Esophagus muscularis mucosa (tissue), 4 donors: ENCODE data around the gene PTBP2. TPM values are rescaled to one million over a fixed set of nuclear protein-coding genes. Genes with fewer than 3 reads are reported as not detected.

Experiments
- DNase-seq: peaks from one replicate; pipeline ENCODE4 v3.0.0-alpha.2; 2017; ENCODE audit errors: extremely low spot score
- H3K27ac ChIP-seq, 4 donors: fragments of 200-600 bp; sonication (generic); replicated peaks in 1 of 4; 1 replicate in 3 of 4; 2 replicates in 1 of 4; pipeline ENCODE4 v1.5.1; 2016 to 2019; ENCODE audit warnings: mild to moderate bottlenecking in 1 of 4
- H3K27me3 ChIP-seq, 4 donors: fragments of 200-600 bp; sonication (generic); one replicate each; pipeline versions ENCODE4 v1.5.1 to v1.6.0; 2016 to 2019
- H3K36me3 ChIP-seq, 4 donors: fragments of 200-600 bp; sonication (generic); one replicate each; pipeline ENCODE4 v1.5.1; 2016 to 2019
- H3K4me1 ChIP-seq, 4 donors: fragments of 200-600 bp; sonication (generic); one replicate each; pipeline ENCODE4 v1.5.1; 2016 to 2019
- H3K4me3 ChIP-seq, 4 donors: fragments of 200-600 bp; sonication (generic); 1 replicate in 2 of 4; 2 replicates in 2 of 4; pipeline ENCODE4 v1.5.1; 2016 to 2019; ENCODE audit warnings: mild to moderate bottlenecking in 4 of 4, moderate library complexity in 1 of 4
- H3K9me3 ChIP-seq, 4 donors: fragments of 200-600 bp; sonication (generic); 1 replicate in 3 of 4; 2 replicates in 1 of 4; pipeline ENCODE4 v1.5.1; 2016 to 2019
- CTCF ChIP-seq, 3 experiments: fragments of 200-600 bp in 2 of 3; fragments of 450-650 bp in 1 of 3; sonication (generic) in 2 of 3; IDR thresholded peaks; one replicate each; pipeline ENCODE4 v1.5.1; 2017 to 2019; ENCODE audit warnings: antibody characterized with exemption in 3 of 3, mild to moderate bottlenecking in 2 of 3, moderate library complexity in 1 of 3
- EP300 ChIP-seq: sonication (generic); formaldehyde crosslinking; IDR thresholded peaks from one replicate; pipeline ENCODE4 v1.6.1; 2017; ENCODE audit warnings: antibody characterized with exemption
- POLR2A ChIP-seq: fragments of 450-650 bp; IDR thresholded peaks from one replicate; pipeline ENCODE4 v1.6.1; 2017; ENCODE audit warnings: antibody characterized with exemption, moderate library complexity, mild to moderate bottlenecking, low read depth
- POLR2AphosphoS5 ChIP-seq, 2 donors: sonication (generic); formaldehyde crosslinking; IDR thresholded peaks; one replicate each; pipeline ENCODE4 v1.6.1; 2017; ENCODE audit warnings: antibody characterized with exemption in 2 of 2
- WGBS: methylation state at CpG from one replicate; pipeline ENCODE4 v1.1.5; 2018; 5-methylcytosine and 5-hydroxymethylcytosine counted together
- intact Hi-C: fragments of 100-400 bp; cut with DNase I; formaldehyde crosslinking; loops from one replicate; pipeline ENCODE4 v1.15.1; 2023
- total RNA-seq, 4 donors: library from RNA; depleted of rRNA; stranded (reverse); fragments of >200 nt; gene quantifications; one replicate each; pipeline versions ENCODE4 v1.1.0 to v1.2.1, GENCODE V29; 2016

PTBP2 gene
- total RNA-seq, 4 donors from 2014 or later: 66.9 to 111 (median 82.8) TPM

- H3K9me3 ChIP-seq: no peaks in the 10 kb centered on the region
- intact Hi-C loops: no loop called here
- H3K36me3 ChIP-seq: peaks cover 0 to 33% (median 5%) of the 10 kb centered on the region in 4 donors
- WGBS: 95% methylated on average over 3 of the region's 3 CpGs
- no peak overlapping the region for H3K4me3 ChIP-seq
- H3K27ac ChIP-seq: no peak overlapping the region
- peaks cover 15 to 59% (median 54%) of the 10 kb centered on the region in 4 donors for H3K4me1 ChIP-seq
- DNase-seq: no peak
- no peaks in the 10 kb centered on the region for H3K27me3 ChIP-seq
- TF ChIP-seq POLR2A: no peak
- TF ChIP-seq CTCF (IDR thresholded peaks at IDR 0.05): no peak
- no peak for TF ChIP-seq EP300
Measured at GRCh38 chr1:96727860-96728259, 6.3 kb downstream of the PTBP2 start.

GRCh38 chr1:96730574-96731298 is 9.2 kb downstream of the PTBP2 start:
- H3K9me3 ChIP-seq: no peaks in the 10 kb centered on the region
- no peaks in the 10 kb centered on the region for H3K27me3 ChIP-seq
- TF ChIP-seq POLR2AphosphoS5 (IDR thresholded peaks at IDR 0.05): no peak
- no peak for TF ChIP-seq EP300
- TF ChIP-seq CTCF (IDR thresholded peaks at IDR 0.05): no peak
- no peak for TF ChIP-seq POLR2A
- WGBS: 91% methylated on average over 4 of the region's 4 CpGs
- H3K36me3 ChIP-seq: peaks cover 0 to 28% (median 0%) of the 10 kb centered on the region in 4 donors
- intact Hi-C loops: no loop called here
- DNase-seq: no peak
- H3K27ac ChIP-seq: no peak overlapping the region
- H3K4me1 ChIP-seq: peaks cover 12 to 50% (median 39%) of the 10 kb centered on the region in 4 donors
- no peak overlapping the region for H3K4me3 ChIP-seq

GRCh38 chr1:96741335-96741734 is 19.8 kb downstream of the PTBP2 start:
- 90% methylated on average over 5 of the region's 5 CpGs for WGBS
- no peak for DNase-seq
- TF ChIP-seq CTCF (IDR thresholded peaks at IDR 0.05) (no peak), EP300 (no peak), POLR2A (no peak), POLR2AphosphoS5 (IDR thresholded peaks at IDR 0.05) (no peak)
- Histone ChIP-seq H3K27ac (no peak overlapping the region), H3K9me3 (no peaks in the 10 kb centered on the region), H3K27me3 (no peaks in the 10 kb centered on the region), H3K4me1 (peaks cover 6 to 37% (median 24%) of the 10 kb centered on the region in 4 donors), H3K4me3 (no peak overlapping the region), H3K36me3 (peaks cover 0 to 11% (median 0%) of the 10 kb centered on the region in 4 donors)
- intact Hi-C loops: no loop called here

GRCh38 chr1:96746440-96747420 is 25.1 kb downstream of the PTBP2 start:
- TF ChIP-seq CTCF (IDR thresholded peaks at IDR 0.05) (no peak), EP300 (no peak), POLR2AphosphoS5 (IDR thresholded peaks at IDR 0.05) (no peak), POLR2A (no peak)
- WGBS: 63% methylated on average over 7 of the region's 7 CpGs
- Histone ChIP-seq H3K27ac (no peak overlapping the region), H3K4me1 (peaks cover 1 to 65% (median 43%) of the 10 kb centered on the region in 4 donors), H3K27me3 (no peaks in the 10 kb centered on the region), H3K4me3 (no peak overlapping the region), H3K36me3 (peaks cover 0 to 9% (median 0%) of the 10 kb centered on the region in 4 donors), H3K9me3 (no peaks in the 10 kb centered on the region)
- intact Hi-C loops: no loop called here
- DNase-seq: no peak
